SU-DHL-6 (cell line): ENCODE results near the gene SMAD2.

ENCODE experiments used
- H2AFZ ChIP-seq: fragments of 200-600 bp; sonication (generic); 2 replicates; pipeline ENCODE4 v1.6.1; 2014; ENCODE audit warnings: low read depth, mild to moderate bottlenecking, moderate library complexity, mixed read lengths, antibody characterized with exemption, low read length; ENCODE audit not compliant: severe bottlenecking
- H3F3A ChIP-seq: fragments of 200-600 bp; shearing (Covaris generic); 2 replicates; pipeline ENCODE4 v1.6.0; 2016; ENCODE audit warnings: antibody characterized with exemption, mild to moderate bottlenecking; ENCODE audit not compliant: insufficient read depth
- H3K27ac ChIP-seq: fragments of 200-600 bp; sonication (generic); 2 replicates; pipeline ENCODE4 v1.5.1; 2016; ENCODE audit warnings: low read depth, mild to moderate bottlenecking, low read length, moderate library complexity, mixed read lengths
- H3K27me3 ChIP-seq: fragments of 200-600 bp; sonication (generic), shearing (Covaris generic); 2 replicates; pipeline ENCODE4 v1.6.0; 2014; ENCODE audit warnings: mild to moderate bottlenecking, low read length
- H3K36me3 ChIP-seq: fragments of 200-600 bp; sonication (generic); 2 replicates; pipeline ENCODE4 v1.6.1; 2014; ENCODE audit warnings: mild to moderate bottlenecking, low read length, mixed read lengths
- H3K4me2 ChIP-seq: fragments of 300-600, 200-600 bp; shearing (Covaris generic), sonication (generic); 2 replicates; pipeline ENCODE4 v1.6.0; 2014; ENCODE audit warnings: low read length, low read depth, mild to moderate bottlenecking; ENCODE audit not compliant: poor library complexity, severe bottlenecking
- H3K4me3 ChIP-seq: fragments of 200-600 bp; sonication (generic); 2 replicates; pipeline ENCODE4 v1.5.1; 2014; ENCODE audit warnings: antibody characterized with exemption, low read length, mild to moderate bottlenecking, mixed read lengths; ENCODE audit not compliant: insufficient read depth, poor library complexity, severe bottlenecking
- H3K79me2 ChIP-seq: fragments of 200-600 bp; sonication (generic); 2 replicates; pipeline ENCODE4 v1.6.1; 2014; ENCODE audit warnings: mild to moderate bottlenecking, low read length, moderate library complexity; ENCODE audit not compliant: insufficient read depth
- H3K9ac ChIP-seq: fragments of 200-600 bp; sonication (generic); 2 replicates; pipeline ENCODE4 v1.7.0; 2014; ENCODE audit warnings: mild to moderate bottlenecking, low read length
- H3K9me2 ChIP-seq: fragments of 200-600 bp; sonication (generic); replicated peaks from 2 replicates; pipeline ENCODE4 v1.6.1; 2014; ENCODE audit warnings: low read length; ENCODE audit not compliant: insufficient read depth
- H3K9me3 ChIP-seq: fragments of 200-600 bp; sonication (generic); 2 replicates; pipeline ENCODE4 v1.6.1; 2014; ENCODE audit warnings: low read length, mixed read lengths; ENCODE audit not compliant: insufficient read depth
- H4K20me1 ChIP-seq: fragments of 200-600 bp; sonication (generic); 2 replicates; pipeline ENCODE4 v1.6.1; 2014; ENCODE audit warnings: low read depth, mild to moderate bottlenecking, antibody characterized with exemption, low read length, moderate library complexity, mixed read lengths
- CTCF ChIP-seq: fragments of 200-600 bp; sonication (generic); IDR thresholded peaks from one replicate; pipeline ENCODE4 v1.5.1; 2017; ENCODE audit warnings: antibody characterized with exemption, mild to moderate bottlenecking, low read length, moderate library complexity; ENCODE audit not compliant: insufficient read depth, poor library complexity, severe bottlenecking
- EZH2phosphoT487 ChIP-seq: fragments of 200-600 bp; sonication (generic), shearing (Covaris generic); conservative IDR thresholded peaks from 2 replicates; pipeline ENCODE4 v1.6.1; 2018; ENCODE audit warnings: mild to moderate bottlenecking, antibody characterized with exemption, low read length, moderate library complexity, mixed read lengths

SMAD2 gene

GRCh38 chr18:47865183-47865582, 65.3 kb downstream of the SMAD2 start:
- no peak for TF ChIP-seq CTCF
- H3K36me3 ChIP-seq, result peaks cover 80% of the 10 kb centered on the region

GRCh38 chr18:47863041-47863440, 67.4 kb downstream of the SMAD2 start:
- H3K9me2 ChIP-seq, result no peaks in the 10 kb centered on the region
- H3K4me3 ChIP-seq, result no peak overlapping the region
- H2AFZ ChIP-seq, result no peak overlapping the region
- no peaks in the 10 kb centered on the region for H3K79me2 ChIP-seq
- no peaks in the 10 kb centered on the region for H3K27me3 ChIP-seq
- peaks cover 9% of the 10 kb centered on the region; the same call in 1 of the 2 replicates for H3K9me3 ChIP-seq
- TF ChIP-seq CTCF, result no peak
- TF ChIP-seq EZH2phosphoT487, result no peak
- H3F3A ChIP-seq, result no peaks in the 10 kb centered on the region
- H3K9ac ChIP-seq, result no peak overlapping the region
- H4K20me1 ChIP-seq, result no peaks in the 10 kb centered on the region
- peaks cover 84% of the 10 kb centered on the region for H3K36me3 ChIP-seq
- H3K4me2 ChIP-seq, result no peak overlapping the region
- no peak overlapping the region for H3K27ac ChIP-seq

More at GRCh38 chr18:47865183-47865582, 65.3 kb downstream of the SMAD2 start:
- 0 out of 2 replicates have a peak, but pooled peaks cover 5% of the 10 kb centered on the region for H4K20me1 ChIP-seq
- peaks cover 8% of the 10 kb centered on the region for H3K79me2 ChIP-seq
- no peak overlapping the region for H3K4me3 ChIP-seq
- H3F3A ChIP-seq, result no peaks in the 10 kb centered on the region
- H3K27me3 ChIP-seq, result no peaks in the 10 kb centered on the region
- H3K27ac ChIP-seq, result no peak overlapping the region
- no peaks in the 10 kb centered on the region for H3K9me2 ChIP-seq
- H3K9ac ChIP-seq, result no peak overlapping the region
- H3K9me3 ChIP-seq, result no peaks in the 10 kb centered on the region
- no peak overlapping the region for H2AFZ ChIP-seq
- H3K4me2 ChIP-seq, result no peak overlapping the region

- no peaks in the 10 kb centered on the region for H3K79me2 ChIP-seq
- H2AFZ ChIP-seq, result no peak overlapping the region
- peaks cover 71% of the 10 kb centered on the region for H3K36me3 ChIP-seq
- no peaks in the 10 kb centered on the region for H3F3A ChIP-seq
- H3K9me2 ChIP-seq, result no peaks in the 10 kb centered on the region
- no peaks in the 10 kb centered on the region for H3K27me3 ChIP-seq
- no peak overlapping the region for H3K4me2 ChIP-seq
- H3K9me3 ChIP-seq, result peaks cover 13% of the 10 kb centered on the region; the same call in 1 of the 2 replicates
- no peak for TF ChIP-seq CTCF
- no peak for TF ChIP-seq EZH2phosphoT487
- H3K4me3 ChIP-seq, result no peak overlapping the region
- no peaks in the 10 kb centered on the region for H4K20me1 ChIP-seq
- no peak overlapping the region for H3K9ac ChIP-seq
- no peak overlapping the region for H3K27ac ChIP-seq
These were observed 71.9 kb downstream of the SMAD2 start for GRCh38 chr18:47858607-47859006.
